Stimulated activated CD4-positive, alpha-beta T cell treated with anti-CD3 and anti-CD28 coated beads, Interleukin-4, amount 100 ng/mL, for 24 hours (primary cell): ENCODE results near the gene PRDM2.

Experiments used
- DNase-seq: peaks from one replicate; pipeline ENCODE4 v3.0.0-alpha.2; 2020

Gene PRDM2

GRCh38 chr1:13865851-13866250 is 165.9 kb downstream of the PRDM2 start:
- no peak for DNase-seq

- DNase-seq: no peak
Observed at GRCh38 chr1:13867603-13868002, 167.6 kb downstream of the PRDM2 start.

- DNase-seq: no peak
Observed at GRCh38 chr1:13869172-13869797, 169.3 kb downstream of the PRDM2 start.

DNA sequence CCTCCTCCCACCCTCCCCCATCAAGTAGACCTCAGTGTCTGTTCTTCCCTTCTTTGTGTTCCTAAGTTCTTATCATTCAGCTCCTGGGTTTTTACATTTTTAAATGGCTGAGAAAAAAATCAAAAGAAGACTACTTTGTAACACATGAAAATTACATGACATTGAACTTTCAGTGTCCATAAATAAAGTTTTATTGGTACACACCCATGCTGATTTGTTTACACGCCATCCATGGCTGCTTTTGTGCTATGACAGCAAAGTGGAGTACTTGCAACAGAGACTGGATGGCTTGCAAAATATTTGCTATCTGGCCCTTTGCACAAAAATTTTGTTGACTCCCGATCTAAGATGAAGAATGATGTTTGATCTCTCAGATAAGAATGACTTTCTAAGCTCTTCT is 171.4 kb downstream of the PRDM2 start:
- no peak for DNase-seq

DNA sequence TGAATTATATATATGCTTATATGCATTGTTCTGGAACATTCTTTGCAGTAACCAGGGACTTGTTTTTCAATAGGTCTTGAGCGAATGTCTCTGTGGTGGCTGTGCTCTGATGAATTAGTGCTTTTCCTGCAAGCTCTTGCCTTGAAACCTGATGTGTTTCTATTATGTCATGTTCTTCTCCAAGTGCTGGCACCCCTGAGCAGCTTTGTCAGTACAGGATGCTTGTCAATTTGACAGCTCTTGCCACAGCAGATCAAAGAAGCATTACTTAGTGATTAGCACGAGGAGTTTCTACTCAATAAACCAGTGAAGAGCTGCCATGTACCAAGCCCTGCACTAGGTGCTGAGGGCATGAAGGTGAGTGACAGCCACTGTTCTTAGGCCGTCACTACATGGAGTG is 171.9 kb downstream of the PRDM2 start:
- DNase-seq: no peak

GRCh38 chr1:13873032-13873431 is 173.0 kb downstream of the PRDM2 start:
- no peak for DNase-seq
